NCI-H524 (cell line): Measurements from ENCODE around the gene FLRT3.

Experiments used
- DNase-seq, 2 experiments: peaks; one replicate each; lab custom pipeline; 2025; lab: John Stamatoyannopoulos, UW

FLRT3 gene

DNA sequence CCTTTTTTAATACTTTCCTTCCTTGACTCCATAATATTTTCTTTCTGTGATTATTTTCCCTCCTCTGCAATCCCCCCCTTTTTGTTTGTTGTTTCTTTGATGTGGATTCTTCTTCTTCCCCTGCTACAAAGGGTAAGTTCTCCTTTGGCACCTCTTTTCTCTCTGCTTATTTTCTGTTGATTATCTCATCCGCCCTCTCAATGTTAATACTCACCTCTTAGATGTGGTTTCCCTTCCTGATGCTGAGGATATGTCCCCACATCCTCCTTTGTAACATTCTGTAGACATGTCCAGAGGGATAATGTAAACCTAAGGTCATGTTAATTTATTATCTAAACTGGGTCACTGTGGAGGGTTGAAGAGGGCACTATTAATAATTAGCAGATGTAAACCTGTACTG is 17.7 kb downstream of the FLRT3 start:
- DNase-seq = no peak

GRCh38 chr20:14313341-14314020 is 23.9 kb downstream of the FLRT3 start:
- DNase-seq = no peak

- no peak for DNase-seq
Observed at GRCh38 chr20:14312001-14312400, 25.4 kb downstream of the FLRT3 start.

- DNase-seq = no peak
Observed at GRCh38 chr20:14310977-14311627, 26.3 kb downstream of the FLRT3 start.

- DNase-seq = no peak
Observed at GRCh38 chr20:14307956-14308355, 29.5 kb downstream of the FLRT3 start.

DNA sequence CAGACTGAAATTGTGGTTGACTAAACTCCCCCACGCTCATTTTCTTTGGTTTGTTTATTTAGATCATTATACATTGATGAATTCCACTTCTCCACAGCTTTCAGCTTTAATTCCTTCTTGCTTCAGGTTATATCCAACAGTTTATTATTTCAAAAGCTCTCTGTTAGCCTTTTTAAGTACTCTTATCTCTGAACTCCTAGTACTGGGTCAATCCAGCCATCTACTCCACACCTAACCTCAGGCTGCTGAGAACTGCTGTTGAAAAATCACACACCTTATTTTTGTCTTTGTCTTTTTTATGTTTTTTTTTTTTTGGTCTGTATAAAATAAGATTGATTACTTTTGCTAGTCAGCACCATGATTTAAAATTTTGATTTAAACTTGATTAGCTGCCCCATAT is 32.9 kb downstream of the FLRT3 start:
- DNase-seq = no peak

GRCh38 chr20:14303651-14304050 is 33.8 kb downstream of the FLRT3 start:
- no peak for DNase-seq

DNA sequence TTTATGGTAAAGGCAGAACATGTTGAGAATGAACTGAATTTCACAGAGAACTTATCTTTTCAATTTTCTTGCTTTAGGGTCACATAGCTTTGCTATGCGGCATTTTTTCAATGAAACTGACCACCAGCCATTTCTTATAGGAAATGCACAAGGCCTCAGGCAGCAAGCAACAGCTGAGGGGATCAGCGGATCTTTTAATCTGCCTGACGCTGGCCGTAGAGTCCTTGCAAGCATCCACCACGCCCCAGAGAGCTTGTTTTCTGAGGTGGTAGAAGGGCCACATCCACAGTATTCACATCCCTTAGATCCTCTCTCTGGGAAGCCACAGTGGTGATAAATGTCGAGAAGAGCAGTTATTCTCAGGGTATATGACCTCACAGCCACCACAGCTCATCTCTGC is 34.3 kb downstream of the FLRT3 start:
- DNase-seq = no peak

DNA sequence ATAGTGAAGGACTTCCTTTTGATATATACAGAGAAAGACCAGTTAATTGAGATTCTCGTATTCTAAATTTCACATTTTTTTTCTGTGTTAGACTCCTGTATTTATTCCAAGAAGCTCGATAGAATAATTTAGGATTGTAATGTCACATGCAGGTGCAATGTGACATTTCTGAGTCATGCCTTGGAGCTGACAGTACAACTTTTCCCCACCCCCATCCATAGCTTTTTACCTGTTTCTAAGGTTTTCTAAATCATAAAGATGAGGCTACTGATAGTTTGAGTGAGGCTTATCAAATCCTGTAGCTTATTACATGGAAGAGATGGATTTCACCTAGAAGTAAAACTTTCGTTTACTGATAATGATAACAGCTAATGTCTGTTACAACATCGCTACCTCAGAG is 37.6 kb downstream of the FLRT3 start:
- DNase-seq = no peak

DNA sequence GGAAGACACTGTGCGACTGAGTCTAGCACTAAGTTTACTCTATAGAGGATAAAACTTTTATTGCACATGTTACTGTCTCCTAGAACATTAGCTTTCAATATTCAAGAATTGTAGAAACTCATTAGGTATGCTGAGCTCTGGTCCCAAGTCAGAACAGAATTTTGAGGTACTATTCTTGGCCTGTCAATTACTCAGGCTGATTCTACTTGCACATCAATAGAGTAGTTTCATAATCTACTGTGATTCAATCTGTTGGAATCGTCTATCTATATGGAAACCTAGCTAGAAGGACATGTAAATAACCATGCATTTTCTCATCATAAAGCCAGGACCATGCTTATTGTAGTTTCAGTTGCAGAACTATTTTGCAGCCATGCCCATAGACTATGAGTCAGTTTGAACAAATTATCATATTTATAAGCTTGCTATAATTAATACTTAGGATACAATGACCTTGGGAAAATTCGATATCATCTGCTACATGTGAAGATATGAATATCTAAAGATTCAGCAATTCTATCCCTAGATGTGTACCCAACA is 41.6 kb downstream of the FLRT3 start:
- no peak for DNase-seq

DNA sequence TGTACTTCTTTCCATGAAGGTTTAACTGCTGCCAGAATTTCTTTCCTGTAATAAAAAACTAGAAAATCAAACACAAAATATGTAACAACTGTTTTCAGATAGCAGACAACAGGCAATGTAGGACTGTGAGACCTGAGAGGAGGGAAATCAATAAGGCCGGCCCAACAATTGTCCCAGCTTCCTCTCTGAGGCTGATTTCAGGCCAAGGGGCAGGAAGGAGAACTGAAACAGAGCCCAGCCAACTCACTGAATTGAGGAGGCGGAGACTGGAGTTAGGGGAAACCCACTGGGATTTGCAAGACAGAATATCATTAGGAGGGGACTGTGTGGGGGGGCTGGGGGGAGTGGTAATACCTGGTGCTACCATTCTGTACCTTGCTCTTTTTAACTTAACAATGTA is 42.2 kb downstream of the FLRT3 start:
- DNase-seq = no peak

DNA sequence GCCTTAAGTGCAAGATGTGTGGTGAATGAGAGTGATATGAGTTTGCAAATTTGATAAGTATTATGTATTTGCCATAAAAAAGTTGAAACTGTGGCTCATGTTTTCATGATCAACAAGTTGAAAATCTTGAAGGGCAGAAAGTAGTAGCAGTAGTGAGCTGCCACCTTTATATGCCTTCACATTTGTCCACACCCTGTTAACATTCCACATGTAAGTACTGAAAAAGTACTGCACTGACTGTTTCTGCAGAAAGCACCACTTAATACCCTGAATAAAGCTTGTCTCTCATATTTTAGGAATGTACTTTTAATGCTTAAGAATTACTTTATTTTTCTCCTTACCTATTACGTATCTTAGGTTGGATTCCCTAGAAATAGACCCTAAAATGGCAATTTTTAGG is 45.9 kb downstream of the FLRT3 start:
- DNase-seq = no peak

GRCh38 chr20:14288341-14289330 is 48.8 kb downstream of the FLRT3 start:
- DNase-seq = no peak

- no peak for DNase-seq
Observed at GRCh38 chr20:14284443-14284842, 53.0 kb downstream of the FLRT3 start.

GRCh38 chr20:14282140-14282539 is 55.3 kb downstream of the FLRT3 start:
- DNase-seq = no peak
